HepG2 (cell line): ENCODE data around the gene TSN. TPM values are rescaled to one million over a fixed set of nuclear protein-coding genes. Genes with fewer than 3 reads are reported as not detected.

ENCODE experiments used
- ATAC-seq: fragments of 200-7000 bp; cut with Tn5 transposase; 3 replicates; pipeline ENCODE4 v1.9.1; 2020; ENCODE audit warnings: mild to moderate bottlenecking, moderate library complexity
- BruUV-seq: library from RNA; stranded (reverse); fragments of 400-500 nt; replicated peaks from 2 replicates; lab custom pipeline; 2021; lab: Mats Ljungman, UMichigan
- CTCF ChIA-PET: fragments of 300-600 bp; formaldehyde crosslinking; extraction: SDS; loops from one replicate; lab custom pipeline; 2021; ENCODE audit warnings: low total read pairs, inconsistent platforms, low intra/inter-chr PET ratio; lab: Yijun Ruan, JAX
- POLR2A ChIA-PET: fragments of 350-600 bp; sonication (Branson Sonifier 250); formaldehyde crosslinking; loops from one replicate; lab custom pipeline; 2020; ENCODE audit warnings: antibody characterized with exemption, inconsistent platforms; lab: Yijun Ruan, JAX
- DNase-seq: peaks from one replicate; pipeline ENCODE4 v3.0.0-alpha.2; 2015; ENCODE audit warnings: low spot score
- FAIRE-seq: peaks from 3 replicates; lab custom pipeline; 2011; peaks lifted over from hg19 to GRCh38; lab: Jason Lieb, UNC
- H2AFZ ChIP-seq: one replicate; pipeline ENCODE4 v1.6.1; 2011; ENCODE audit warnings: low read length, inconsistent platforms
- H3K27ac ChIP-seq: fragments of 300-600 bp; 3 replicates; pipeline ENCODE4 v1.8.0; 2011; ENCODE audit warnings: mixed run types, mild to moderate bottlenecking, mixed read lengths, low read length, inconsistent platforms; ENCODE audit not compliant: insufficient read depth; ENCODE audit errors: extremely low read length
- H3K27me3 ChIP-seq, 2 experiments: fragments of 200-600 bp in 1 of 2; 2 replicates in 1 of 2; 3 replicates in 1 of 2; pipeline versions ENCODE4 v1.6.0 to v1.8.0; 2011; ENCODE audit warnings: low read length in 2 of 2, mild to moderate bottlenecking in 2 of 2, moderate library complexity in 2 of 2, inconsistent platforms in 1 of 2; ENCODE audit not compliant: insufficient read depth in 2 of 2, control insufficient read depth in 1 of 2
- H3K36me3 ChIP-seq, 2 experiments: fragments of 200-600 bp in 1 of 2; replicated peaks in 1 of 2; 2 replicates in 1 of 2; 3 replicates in 1 of 2; pipeline versions ENCODE4 v1.5.1 to v1.8.0; 2011; ENCODE audit warnings: low read length in 2 of 2, inconsistent platforms in 1 of 2; ENCODE audit not compliant: insufficient read depth in 2 of 2, control insufficient read depth in 1 of 2
- H3K4me1 ChIP-seq: 2 replicates; pipeline ENCODE4 v1.5.1; 2012; ENCODE audit warnings: low read length, inconsistent platforms; ENCODE audit not compliant: insufficient read depth
- H3K4me2 ChIP-seq: 2 replicates; pipeline ENCODE4 v1.6.0; 2011; ENCODE audit warnings: low read depth, low read length, inconsistent platforms
- H3K4me3 ChIP-seq, 3 experiments: fragments of 200-600 bp in 1 of 3; sonication (generic), shearing (Covaris generic) in 1 of 3; replicated peaks in 1 of 3; 2 replicates each; pipeline ENCODE4 v1.5.1; 2011 to 2016; ENCODE audit warnings: low read length in 3 of 3, inconsistent platforms in 2 of 3, low read depth in 2 of 3, mild to moderate bottlenecking in 2 of 3, control low read depth in 1 of 3, mixed read lengths in 1 of 3; ENCODE audit not compliant: insufficient read depth in 1 of 3
- H3K79me2 ChIP-seq: one replicate; pipeline ENCODE4 v1.6.1; 2011; ENCODE audit warnings: low read length, inconsistent platforms; ENCODE audit not compliant: insufficient read depth
- H3K9ac ChIP-seq: 2 replicates; pipeline ENCODE4 v1.6.0; 2011; ENCODE audit warnings: mild to moderate bottlenecking, low read depth, low read length, inconsistent platforms; ENCODE audit not compliant: insufficient read depth
- H3K9me3 ChIP-seq: 2 replicates; pipeline ENCODE4 v1.5.1; 2012; ENCODE audit warnings: mild to moderate bottlenecking, low read length
- H4K20me1 ChIP-seq: 2 replicates; pipeline ENCODE4 v1.6.0; 2011; ENCODE audit warnings: inconsistent platforms, mild to moderate bottlenecking, low read length, moderate library complexity; ENCODE audit not compliant: insufficient read depth
- AKAP8 ChIP-seq: sonication (generic); formaldehyde crosslinking; IDR thresholded peaks from 2 replicates; pipeline ENCODE4 v1.5.1; 2020; ENCODE audit warnings: mild to moderate bottlenecking, missing genetic modification reagents
- ELF1 ChIP-seq: sonication (generic); formaldehyde crosslinking; IDR thresholded peaks from 2 replicates; pipeline ENCODE4 v1.4.0; 2020; ENCODE audit warnings: missing genetic modification reagents
- LRRFIP1 ChIP-seq: sonication (generic); formaldehyde crosslinking; conservative IDR thresholded peaks from 2 replicates; pipeline ENCODE4 v1.4.0; 2020; ENCODE audit warnings: missing genetic modification reagents
- MIER3 ChIP-seq: IDR thresholded peaks from 2 replicates; pipeline ENCODE4 v1.6.1; 2016; ENCODE audit warnings: missing compliant biosample characterization, borderline replicate concordance
- MTF2 ChIP-seq: sonication (generic); formaldehyde crosslinking; IDR thresholded peaks from 2 replicates; pipeline ENCODE4 v1.5.0; 2020; ENCODE audit warnings: missing genetic modification reagents, borderline replicate concordance
- PBX3 ChIP-seq: sonication (generic); formaldehyde crosslinking; IDR thresholded peaks from 2 replicates; pipeline ENCODE4 v1.8.1; 2023; ENCODE audit warnings: missing genetic modification reagents, inconsistent platforms, borderline replicate concordance
- SNAI1 ChIP-seq: sonication (generic); formaldehyde crosslinking; IDR thresholded peaks from 2 replicates; pipeline ENCODE4 v1.5.0; 2020; ENCODE audit warnings: mild to moderate bottlenecking, missing genetic modification reagents, borderline replicate concordance
- ZFP36 ChIP-seq: fragments of 150-350 bp; IDR thresholded peaks from 2 replicates; pipeline ENCODE4 v1.6.1; 2018; ENCODE audit warnings: borderline replicate concordance, low read length, low read depth; ENCODE audit not compliant: partially characterized antibody
- ZKSCAN8 ChIP-seq: IDR thresholded peaks from 2 replicates; pipeline ENCODE4 v1.6.1; 2016; ENCODE audit warnings: borderline replicate concordance, missing genetic modification reagents, missing compliant biosample characterization
- ZNF101 ChIP-seq: sonication (generic); formaldehyde crosslinking; IDR thresholded peaks from 2 replicates; pipeline ENCODE4 v1.4.0; 2020; ENCODE audit warnings: mild to moderate bottlenecking, low read depth, missing genetic modification reagents, borderline replicate concordance
- ZNF530 ChIP-seq: sonication (generic); formaldehyde crosslinking; IDR thresholded peaks from 2 replicates; pipeline ENCODE4 v1.5.0; 2020; ENCODE audit warnings: low read depth, mild to moderate bottlenecking, missing genetic modification reagents
- ZNF773 ChIP-seq: sonication (generic); formaldehyde crosslinking; IDR thresholded peaks from 2 replicates; pipeline ENCODE4 v1.4.0; 2020; ENCODE audit warnings: missing genetic modification reagents, borderline replicate concordance
- WGBS: methylation state at CpG from one replicate; pipeline ENCODE4 v1.1.6; 2017; ENCODE audit warnings: low lambda C conversion rate; 5-methylcytosine and 5-hydroxymethylcytosine counted together
- in situ Hi-C: cut with HindIII; loops from 2 replicates; pipeline ENCODE4 v1.10.0; 2017; ENCODE audit warnings: low pct_unique_long_range_greater_than_20kb; ENCODE audit not compliant: extremely low pct_ligation_motif_present
- intact Hi-C: fragments of 100-400 bp; cut with micrococcal nuclease; formaldehyde crosslinking; loops from one replicate; pipeline ENCODE4 v1.10.0; 2022; ENCODE audit not compliant: unreplicated experiment
- polyA plus RNA-seq, 8 experiments: library from polyadenylated mRNA; depleted of rRNA in 3 of 8; stranded (reverse) in 7 of 8; unstranded in 1 of 8; fragments of >200 nt; fragmentation: Illumina TruSeq in 4 of 8; extraction: Trizol in 4 of 8; gene quantifications; 2 replicates each; pipeline versions ENCODE4 v1.2.1 to v1.2.3, GENCODE V29; 2011 to 2016; ENCODE audit warnings: low read depth in 4 of 8, missing spikeins in 1 of 8, mixed read lengths in 1 of 8; ENCODE audit not compliant: insufficient read depth in 1 of 8
- total RNA-seq, 5 experiments: library from RNA; depleted of rRNA; stranded (reverse); fragments of >200 nt; fragmentation: Illumina TruSeq; extraction: Trizol; gene quantifications; 2 replicates each; pipeline ENCODE4 v1.2.3, GENCODE V29; 2016; ENCODE audit warnings: low read depth in 1 of 5
- TF ChIP-seq, protein P1 (sequence below): sonication (generic); formaldehyde crosslinking; IDR thresholded peaks from 2 replicates; pipeline ENCODE4 v1.8.0; 2022; ENCODE audit warnings: mild to moderate bottlenecking, missing genetic modification reagents; ENCODE audit not compliant: insufficient replicate concordance

Gene TSN
- total and polyA plus RNA-seq, 2 of the 13 experiments (the other 11 are each of a cell fraction or from before 2014, with no cell fraction given), result 56.4 to 115 TPM

GRCh38 chr2:121727332-121727731 is 28.1 kb upstream of the TSN start:
- ChIA-PET POLR2A (interaction anchor here (1.0 kb wide), 1 partner anchor 9 kb away, joined by 7 read pairs; the partner anchor contains the start of gene NIFK), CTCF (no interaction called here)
- no peaks in the 10 kb centered on the region for H3K9me3 ChIP-seq
- H3K4me1 ChIP-seq, result 0 out of 2 replicates have a peak, but pooled peaks cover 4% of the 10 kb centered on the region
- peaks cover 13 to 53% of the 10 kb centered on the region in 2 experiments for H3K36me3 ChIP-seq
- no peak overlapping the region for H3K4me2 ChIP-seq
- H3K27ac ChIP-seq, result no peak overlapping the region
- in situ Hi-C loops (no loop called here), intact Hi-C loops (no loop called here)
- no peak overlapping the region for H3K9ac ChIP-seq
- no peak for ATAC-seq
- no peaks in the 10 kb centered on the region for H4K20me1 ChIP-seq
- no peak for TF ChIP-seq ZKSCAN8 (CRISPR knock-in tag)
- TF ChIP-seq, protein P1, sequence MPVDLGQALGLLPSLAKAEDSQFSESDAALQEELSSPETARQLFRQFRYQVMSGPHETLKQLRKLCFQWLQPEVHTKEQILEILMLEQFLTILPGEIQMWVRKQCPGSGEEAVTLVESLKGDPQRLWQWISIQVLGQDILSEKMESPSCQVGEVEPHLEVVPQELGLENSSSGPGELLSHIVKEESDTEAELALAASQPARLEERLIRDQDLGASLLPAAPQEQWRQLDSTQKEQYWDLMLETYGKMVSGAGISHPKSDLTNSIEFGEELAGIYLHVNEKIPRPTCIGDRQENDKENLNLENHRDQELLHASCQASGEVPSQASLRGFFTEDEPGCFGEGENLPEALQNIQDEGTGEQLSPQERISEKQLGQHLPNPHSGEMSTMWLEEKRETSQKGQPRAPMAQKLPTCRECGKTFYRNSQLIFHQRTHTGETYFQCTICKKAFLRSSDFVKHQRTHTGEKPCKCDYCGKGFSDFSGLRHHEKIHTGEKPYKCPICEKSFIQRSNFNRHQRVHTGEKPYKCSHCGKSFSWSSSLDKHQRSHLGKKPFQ (CRISPR knock-in tag), result no peak
- no peak for TF ChIP-seq MIER3 (CRISPR knock-in tag)
- TF ChIP-seq ELF1 (CRISPR knock-in tag), result no peak
- no peak for TF ChIP-seq ZNF773
- no peak for TF ChIP-seq AKAP8
- no peak for TF ChIP-seq MTF2 (CRISPR knock-in tag)
- TF ChIP-seq PBX3 (CRISPR knock-in tag), result no peak
- no peak for TF ChIP-seq ZNF101 (CRISPR knock-in tag)
- TF ChIP-seq ZFP36, result no peak
- TF ChIP-seq ZNF530 (CRISPR knock-in tag), result no peak
- TF ChIP-seq SNAI1, result no peak
- no peak for TF ChIP-seq LRRFIP1 (CRISPR knock-in tag)
- H3K4me3 ChIP-seq, result no peak overlapping the region
- H3K79me2 ChIP-seq, result no peaks in the 10 kb centered on the region
- 93% methylated on average over 2 of the region's 2 CpGs for WGBS
- no peaks in the 10 kb centered on the region for H3K27me3 ChIP-seq
- BruUV-seq, result TSS peak; percentile 26
- no peak for FAIRE-seq
- DNase-seq, result no peak
- H2AFZ ChIP-seq, result no peak overlapping the region
